ENCODE data around the gene GNB1L.

The GNB1L gene

DNA sequence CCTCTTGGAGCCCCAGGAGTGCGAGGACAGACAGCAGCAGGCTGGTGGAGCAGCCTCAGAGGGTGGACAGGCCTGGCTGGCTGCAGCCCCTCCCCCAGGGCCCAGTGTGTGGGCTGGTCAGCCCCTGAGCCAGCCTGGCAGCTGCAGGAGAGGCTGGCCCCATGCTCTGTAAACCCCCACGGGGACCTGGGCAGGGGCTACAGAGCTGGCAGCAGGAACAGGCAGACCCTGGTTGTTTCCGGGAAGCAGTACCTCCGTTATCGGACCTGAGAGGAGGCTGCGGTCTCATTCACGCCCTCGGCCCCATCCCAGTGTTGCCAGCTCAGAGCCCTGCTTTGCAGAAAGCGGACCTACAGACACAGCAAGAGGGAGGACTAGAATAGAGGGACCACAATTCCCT lies 48.4 kb upstream of the GNB1L start:
- Histone ChIP-seq H3K79me2 (ENCODE audit: low read length) (no peaks in the 10 kb centered on the region), H2AFZ (ENCODE audit: low read length) (no peak overlapping the region), H3K36me3 (replicated peaks; ENCODE audit: insufficient read depth, low read length) (no peaks in the 10 kb centered on the region), H3K4me3 (ENCODE audit: low read length) (no peak overlapping the region), H4K20me1 (ENCODE audit: insufficient read depth, low read length) (no peaks in the 10 kb centered on the region), H3K4me2 (ENCODE audit: low read depth, low read length) (no peak overlapping the region), H3K27me3 (replicated peaks; ENCODE audit: insufficient read depth, low read length) (no peaks in the 10 kb centered on the region), H3K27ac (ENCODE audit: low read length) (no peak overlapping the region), H3K9me3 (replicated peaks; ENCODE audit: insufficient read depth, low read length) (no peaks in the 10 kb centered on the region), H3F3A (ENCODE audit: insufficient read depth, low read length) (no peaks in the 10 kb centered on the region), H3K9ac (ENCODE audit: low read length) (no peak overlapping the region), H3K9me2 (replicated peaks; ENCODE audit: insufficient read depth, low read length) (no peaks in the 10 kb centered on the region), H3K4me1 (ENCODE audit: low read length) (no peaks in the 10 kb centered on the region)
- no peak for DNase-seq
- no peak for TF ChIP-seq CTCF (IDR thresholded peaks at IDR 0.05; ENCODE audit: low read length)
- TF ChIP-seq EZH2phosphoT487 (IDR thresholded peaks at IDR 0.05; ENCODE audit: low read length) = no peak
- TF ChIP-seq EZH2 (optimal IDR thresholded peaks at IDR 0.05; ENCODE audit: low read depth, low read length) = no peak

DNA sequence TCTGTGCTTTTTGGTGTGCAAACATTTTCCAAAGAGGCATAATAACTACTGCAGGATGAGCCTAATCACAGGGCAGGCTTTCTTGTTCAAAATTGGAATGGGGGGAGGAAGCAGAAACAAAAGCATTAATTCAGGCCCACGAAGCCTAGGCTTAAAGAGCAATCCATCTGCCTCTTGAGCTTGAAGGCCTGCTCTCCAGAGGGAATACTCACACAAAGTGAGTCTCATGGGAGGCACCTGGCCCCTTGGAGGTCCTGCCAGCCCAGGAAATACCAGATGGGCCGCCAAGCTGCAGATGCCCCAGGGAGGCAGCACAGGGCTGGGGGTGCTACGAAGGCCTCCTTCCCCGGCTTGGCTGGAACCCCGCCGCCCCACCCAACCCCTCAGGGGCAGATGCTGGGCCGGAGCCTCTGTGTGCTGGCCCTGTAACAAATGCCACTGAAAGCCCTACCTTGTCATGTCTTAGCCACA lies 47.6 kb upstream of the GNB1L start:
- no peaks in the 10 kb centered on the region for H3K36me3 ChIP-seq (replicated peaks; ENCODE audit: insufficient read depth, low read length)
- no peaks in the 10 kb centered on the region for H3K79me2 ChIP-seq (ENCODE audit: low read length)
- no peak overlapping the region for H3K4me2 ChIP-seq (ENCODE audit: low read depth, low read length)
- H3K9me3 ChIP-seq (replicated peaks; ENCODE audit: insufficient read depth, low read length) = no peaks in the 10 kb centered on the region
- no peak overlapping the region for H3K4me3 ChIP-seq (ENCODE audit: low read length)
- no peaks in the 10 kb centered on the region for H3K27me3 ChIP-seq (replicated peaks; ENCODE audit: insufficient read depth, low read length)
- no peak overlapping the region for H2AFZ ChIP-seq (ENCODE audit: low read length)
- no peaks in the 10 kb centered on the region for H3F3A ChIP-seq (ENCODE audit: insufficient read depth, low read length)
- H3K9me2 ChIP-seq (replicated peaks; ENCODE audit: insufficient read depth, low read length) = no peaks in the 10 kb centered on the region
- no peaks in the 10 kb centered on the region for H3K4me1 ChIP-seq (ENCODE audit: low read length)
- no peak overlapping the region for H3K9ac ChIP-seq (ENCODE audit: low read length)
- no peak for DNase-seq
- H3K27ac ChIP-seq (ENCODE audit: low read length) = no peak overlapping the region
- TF ChIP-seq EZH2phosphoT487 (IDR thresholded peaks at IDR 0.05; ENCODE audit: low read length) = no peak
- TF ChIP-seq EZH2 (optimal IDR thresholded peaks at IDR 0.05; ENCODE audit: low read depth, low read length) = no peak
- no peak for TF ChIP-seq CTCF (IDR thresholded peaks at IDR 0.05; ENCODE audit: low read length)
- H4K20me1 ChIP-seq (ENCODE audit: insufficient read depth, low read length) = no peaks in the 10 kb centered on the region

- H3K4me3 ChIP-seq (ENCODE audit: low read length) = no peak overlapping the region
- H3K4me2 ChIP-seq (ENCODE audit: low read depth, low read length) = no peak overlapping the region
- TF ChIP-seq EZH2 (optimal IDR thresholded peaks at IDR 0.05; ENCODE audit: low read depth, low read length) (no peak), CTCF (IDR thresholded peaks at IDR 0.05; ENCODE audit: low read length) (no peak), EZH2phosphoT487 (IDR thresholded peaks at IDR 0.05; ENCODE audit: low read length) (no peak)
- H2AFZ ChIP-seq (ENCODE audit: low read length) = no peak overlapping the region
- H3K9me3 ChIP-seq (replicated peaks; ENCODE audit: insufficient read depth, low read length) = no peaks in the 10 kb centered on the region
- no peaks in the 10 kb centered on the region for H3K36me3 ChIP-seq (replicated peaks; ENCODE audit: insufficient read depth, low read length)
- no peak for DNase-seq
- H3K79me2 ChIP-seq (ENCODE audit: low read length) = no peaks in the 10 kb centered on the region
- no peaks in the 10 kb centered on the region for H3K27me3 ChIP-seq (replicated peaks; ENCODE audit: insufficient read depth, low read length)
- no peaks in the 10 kb centered on the region for H3K4me1 ChIP-seq (ENCODE audit: low read length)
- H3K27ac ChIP-seq (ENCODE audit: low read length) = no peak overlapping the region
- H3F3A ChIP-seq (ENCODE audit: insufficient read depth, low read length) = no peaks in the 10 kb centered on the region
- no peak overlapping the region for H3K9ac ChIP-seq (ENCODE audit: low read length)
- H4K20me1 ChIP-seq (ENCODE audit: insufficient read depth, low read length) = no peaks in the 10 kb centered on the region
- no peaks in the 10 kb centered on the region for H3K9me2 ChIP-seq (replicated peaks; ENCODE audit: insufficient read depth, low read length)
Observed at GRCh38 chr22:19901577-19902244, 47.0 kb upstream of the GNB1L start.
